DOHH2 (cell line): ENCODE results near the gene TRIM14.
"Not testable (repeated sequence)": the region's sequence is repeated elsewhere in the genome, so short reads cannot be mapped to it uniquely, and the experiment has no call there.

ENCODE experiments used
- H3F3A ChIP-seq: fragments of 200-600 bp; sonication (generic), shearing (Covaris generic); 2 replicates; pipeline ENCODE4 v1.6.0; 2016; ENCODE audit warnings: antibody characterized with exemption, mild to moderate bottlenecking; ENCODE audit not compliant: control insufficient read depth, insufficient read depth
- H3K27ac ChIP-seq: fragments of 200-600 bp; sonication (generic); 2 replicates; pipeline ENCODE4 v1.5.1; 2014; ENCODE audit warnings: low read depth, mild to moderate bottlenecking, low read length, moderate library complexity
- H3K27me3 ChIP-seq: fragments of 200-600 bp; sonication (generic); 2 replicates; pipeline ENCODE4 v1.6.1; 2014; ENCODE audit warnings: mild to moderate bottlenecking, low read length, mixed read lengths; ENCODE audit not compliant: control insufficient read depth
- H3K36me3 ChIP-seq: fragments of 200-600 bp; sonication (generic); 2 replicates; pipeline ENCODE4 v1.6.1; 2014; ENCODE audit warnings: mild to moderate bottlenecking, low read length, moderate library complexity, mixed read lengths; ENCODE audit not compliant: control insufficient read depth
- H3K4me1 ChIP-seq: fragments of 200-600 bp; sonication (generic); 2 replicates; pipeline ENCODE4 v1.6.1; 2014; ENCODE audit warnings: mild to moderate bottlenecking, low read length, mixed read lengths; ENCODE audit not compliant: control insufficient read depth
- H3K4me2 ChIP-seq: fragments of 200-600 bp; sonication (generic); 2 replicates; pipeline ENCODE4 v1.6.0; 2014; ENCODE audit warnings: mild to moderate bottlenecking, low read length, moderate library complexity
- H3K4me3 ChIP-seq: fragments of 200-600 bp; sonication (generic); 2 replicates; pipeline ENCODE4 v1.5.1; 2014; ENCODE audit warnings: mild to moderate bottlenecking, low read length, mixed read lengths
- H3K79me2 ChIP-seq: fragments of 200-600 bp; sonication (generic); 2 replicates; pipeline ENCODE4 v1.6.1; 2014; ENCODE audit warnings: mild to moderate bottlenecking, low read length, mixed read lengths; ENCODE audit not compliant: control insufficient read depth
- H3K9me2 ChIP-seq: fragments of 200-600 bp; sonication (generic); replicated peaks from 2 replicates; pipeline ENCODE4 v1.6.1; 2014; ENCODE audit warnings: mild to moderate bottlenecking, low read length, mixed read lengths; ENCODE audit not compliant: control insufficient read depth
- H3K9me3 ChIP-seq: fragments of 200-600 bp; sonication (generic); 2 replicates; pipeline ENCODE4 v1.6.1; 2014; ENCODE audit warnings: antibody characterized with exemption, low read length, mixed read lengths; ENCODE audit not compliant: control insufficient read depth, insufficient read depth
- H4K20me1 ChIP-seq: fragments of 200-600 bp; sonication (generic); 2 replicates; pipeline ENCODE4 v1.6.0; 2014; ENCODE audit warnings: low read depth, mild to moderate bottlenecking, antibody characterized with exemption, low read length, moderate library complexity; ENCODE audit not compliant: control insufficient read depth, insufficient read depth
- EZH2phosphoT487 ChIP-seq: fragments of 200-600 bp; sonication (generic); IDR thresholded peaks from 2 replicates; pipeline ENCODE4 v1.6.1; 2017; ENCODE audit warnings: borderline replicate concordance, mild to moderate bottlenecking, antibody characterized with exemption, low read length, moderate library complexity, mixed read lengths
- TF ChIP-seq, protein P1 (sequence below): fragments of 200-600 bp; sonication (generic); IDR thresholded peaks from one replicate; pipeline ENCODE4 v1.5.1; 2014; ENCODE audit warnings: antibody characterized with exemption, mild to moderate bottlenecking, low read depth, low read length; ENCODE audit not compliant: poor library complexity, severe bottlenecking

Gene TRIM14

GRCh38 chr9:98020476-98021145 is 98.4 kb downstream of the TRIM14 start:
- no peak overlapping the region for H3K4me3 ChIP-seq
- no peaks in the 10 kb centered on the region for H3K9me2 ChIP-seq
- H3K27me3 ChIP-seq = no peaks in the 10 kb centered on the region
- H3K79me2 ChIP-seq = no peaks in the 10 kb centered on the region
- H3F3A ChIP-seq = peaks cover 56% of the 10 kb centered on the region
- no peak overlapping the region for H3K27ac ChIP-seq
- peaks cover 58% of the 10 kb centered on the region for H3K36me3 ChIP-seq
- H3K4me1 ChIP-seq = peaks cover 21% of the 10 kb centered on the region
- H3K4me2 ChIP-seq = no peak overlapping the region
- no peaks in the 10 kb centered on the region for H4K20me1 ChIP-seq
- H3K9me3 ChIP-seq = no peaks in the 10 kb centered on the region
- TF ChIP-seq EZH2phosphoT487 = no peak
- TF ChIP-seq, protein P1, sequence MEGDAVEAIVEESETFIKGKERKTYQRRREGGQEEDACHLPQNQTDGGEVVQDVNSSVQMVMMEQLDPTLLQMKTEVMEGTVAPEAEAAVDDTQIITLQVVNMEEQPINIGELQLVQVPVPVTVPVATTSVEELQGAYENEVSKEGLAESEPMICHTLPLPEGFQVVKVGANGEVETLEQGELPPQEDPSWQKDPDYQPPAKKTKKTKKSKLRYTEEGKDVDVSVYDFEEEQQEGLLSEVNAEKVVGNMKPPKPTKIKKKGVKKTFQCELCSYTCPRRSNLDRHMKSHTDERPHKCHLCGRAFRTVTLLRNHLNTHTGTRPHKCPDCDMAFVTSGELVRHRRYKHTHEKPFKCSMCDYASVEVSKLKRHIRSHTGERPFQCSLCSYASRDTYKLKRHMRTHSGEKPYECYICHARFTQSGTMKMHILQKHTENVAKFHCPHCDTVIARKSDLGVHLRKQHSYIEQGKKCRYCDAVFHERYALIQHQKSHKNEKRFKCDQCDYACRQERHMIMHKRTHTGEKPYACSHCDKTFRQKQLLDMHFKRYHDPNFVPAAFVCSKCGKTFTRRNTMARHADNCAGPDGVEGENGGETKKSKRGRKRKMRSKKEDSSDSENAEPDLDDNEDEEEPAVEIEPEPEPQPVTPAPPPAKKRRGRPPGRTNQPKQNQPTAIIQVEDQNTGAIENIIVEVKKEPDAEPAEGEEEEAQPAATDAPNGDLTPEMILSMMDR = no peak

- H3K27me3 ChIP-seq, H3K27ac ChIP-seq, H3K79me2 ChIP-seq, H3K9me2 ChIP-seq, H3K9me3 ChIP-seq, H4K20me1 ChIP-seq, H3K4me3 ChIP-seq, H3K4me2 ChIP-seq: not testable (repeated sequence)
- peaks cover 65% of the 10 kb centered on the region for H3K36me3 ChIP-seq
- peaks cover 59% of the 10 kb centered on the region for H3F3A ChIP-seq
- peaks cover 21% of the 10 kb centered on the region for H3K4me1 ChIP-seq
Observed at GRCh38 chr9:98019869-98020268, 99.2 kb downstream of the TRIM14 start.
